Subcutaneous adipose tissue (tissue), 4 donors: ENCODE data around the gene CORO6. TPM values are rescaled to one million over a fixed set of nuclear protein-coding genes. Genes with fewer than 3 reads are reported as not detected.

Source experiments
- total RNA-seq, 4 donors: library from RNA; depleted of rRNA; stranded (reverse); fragments of >200 nt; gene quantifications; one replicate each; pipeline ENCODE4 v1.1.0, GENCODE V29; 2016
- TF ChIP-seq, protein P1 (sequence below): fragments of 450-650 bp; IDR thresholded peaks from one replicate; pipeline ENCODE4 v1.5.1; 2016; ENCODE audit warnings: low read depth, mild to moderate bottlenecking, control low read depth, antibody characterized with exemption, moderate library complexity

CORO6 gene
- total RNA-seq, 4 donors from 2014 or later: 9.3 to 39.6 (median 32.4) TPM

DNA sequence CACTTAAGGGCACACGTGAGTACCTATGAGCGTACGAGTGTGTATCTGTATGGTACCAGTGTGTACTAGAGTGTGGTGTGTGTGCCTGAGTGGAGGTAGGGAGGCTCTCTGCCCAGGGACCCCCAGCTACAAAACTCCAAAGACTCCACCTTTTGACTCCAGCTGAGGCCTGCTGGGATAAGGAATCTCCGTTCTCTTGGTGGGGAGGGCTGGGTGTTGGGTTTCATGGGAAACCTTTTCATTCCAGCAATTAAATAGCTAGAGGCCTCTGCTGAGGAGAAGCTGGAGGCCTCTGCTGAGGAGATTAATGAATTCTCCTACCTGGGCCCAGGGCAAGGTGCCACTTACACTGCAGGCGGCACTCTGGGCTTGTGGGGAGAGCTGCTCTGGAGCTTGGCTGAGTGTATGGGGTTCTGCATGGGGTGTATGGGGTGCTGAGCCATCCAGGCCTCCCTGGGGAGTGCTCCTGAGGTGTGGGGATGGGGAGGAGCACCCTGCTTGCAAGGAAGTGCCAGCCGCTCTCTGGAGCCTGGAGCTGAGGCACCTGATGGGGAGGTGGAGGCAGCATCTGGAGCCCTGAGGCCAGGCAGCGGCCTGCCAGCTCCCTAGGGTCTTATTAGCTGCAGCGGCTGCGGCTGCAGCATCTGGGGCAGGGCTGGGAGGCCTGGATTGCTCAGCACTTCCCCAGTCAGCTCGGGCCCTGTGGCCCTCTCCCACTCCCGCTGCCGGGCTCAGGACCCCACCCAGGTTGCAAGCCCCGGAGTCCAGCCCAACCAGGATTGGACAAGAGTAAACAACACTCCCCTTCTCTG, 25.1 kb downstream of the CORO6 start:
- TF ChIP-seq, protein P1, sequence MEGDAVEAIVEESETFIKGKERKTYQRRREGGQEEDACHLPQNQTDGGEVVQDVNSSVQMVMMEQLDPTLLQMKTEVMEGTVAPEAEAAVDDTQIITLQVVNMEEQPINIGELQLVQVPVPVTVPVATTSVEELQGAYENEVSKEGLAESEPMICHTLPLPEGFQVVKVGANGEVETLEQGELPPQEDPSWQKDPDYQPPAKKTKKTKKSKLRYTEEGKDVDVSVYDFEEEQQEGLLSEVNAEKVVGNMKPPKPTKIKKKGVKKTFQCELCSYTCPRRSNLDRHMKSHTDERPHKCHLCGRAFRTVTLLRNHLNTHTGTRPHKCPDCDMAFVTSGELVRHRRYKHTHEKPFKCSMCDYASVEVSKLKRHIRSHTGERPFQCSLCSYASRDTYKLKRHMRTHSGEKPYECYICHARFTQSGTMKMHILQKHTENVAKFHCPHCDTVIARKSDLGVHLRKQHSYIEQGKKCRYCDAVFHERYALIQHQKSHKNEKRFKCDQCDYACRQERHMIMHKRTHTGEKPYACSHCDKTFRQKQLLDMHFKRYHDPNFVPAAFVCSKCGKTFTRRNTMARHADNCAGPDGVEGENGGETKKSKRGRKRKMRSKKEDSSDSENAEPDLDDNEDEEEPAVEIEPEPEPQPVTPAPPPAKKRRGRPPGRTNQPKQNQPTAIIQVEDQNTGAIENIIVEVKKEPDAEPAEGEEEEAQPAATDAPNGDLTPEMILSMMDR: no peak

DNA sequence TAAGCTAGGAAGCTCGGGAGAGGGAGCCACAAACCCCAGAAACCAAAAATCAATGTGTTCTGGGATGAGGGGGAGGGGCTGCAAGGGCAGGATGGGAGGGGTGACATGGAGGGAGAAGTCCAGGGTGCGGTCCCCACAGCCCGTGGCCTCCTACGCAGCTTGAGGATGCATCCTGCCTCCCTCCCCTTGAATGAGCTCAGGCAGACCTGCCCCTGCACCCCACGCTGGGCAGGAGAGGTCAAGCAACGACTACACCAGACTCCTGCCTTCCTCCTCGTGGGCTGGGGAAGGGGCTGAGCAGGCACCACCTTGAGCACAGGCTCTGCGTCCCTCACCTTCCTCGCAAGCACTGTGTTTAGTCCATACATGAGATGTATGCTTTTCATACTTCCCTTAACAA, 25.9 kb downstream of the CORO6 start:
- TF ChIP-seq, protein P1: no peak

DNA sequence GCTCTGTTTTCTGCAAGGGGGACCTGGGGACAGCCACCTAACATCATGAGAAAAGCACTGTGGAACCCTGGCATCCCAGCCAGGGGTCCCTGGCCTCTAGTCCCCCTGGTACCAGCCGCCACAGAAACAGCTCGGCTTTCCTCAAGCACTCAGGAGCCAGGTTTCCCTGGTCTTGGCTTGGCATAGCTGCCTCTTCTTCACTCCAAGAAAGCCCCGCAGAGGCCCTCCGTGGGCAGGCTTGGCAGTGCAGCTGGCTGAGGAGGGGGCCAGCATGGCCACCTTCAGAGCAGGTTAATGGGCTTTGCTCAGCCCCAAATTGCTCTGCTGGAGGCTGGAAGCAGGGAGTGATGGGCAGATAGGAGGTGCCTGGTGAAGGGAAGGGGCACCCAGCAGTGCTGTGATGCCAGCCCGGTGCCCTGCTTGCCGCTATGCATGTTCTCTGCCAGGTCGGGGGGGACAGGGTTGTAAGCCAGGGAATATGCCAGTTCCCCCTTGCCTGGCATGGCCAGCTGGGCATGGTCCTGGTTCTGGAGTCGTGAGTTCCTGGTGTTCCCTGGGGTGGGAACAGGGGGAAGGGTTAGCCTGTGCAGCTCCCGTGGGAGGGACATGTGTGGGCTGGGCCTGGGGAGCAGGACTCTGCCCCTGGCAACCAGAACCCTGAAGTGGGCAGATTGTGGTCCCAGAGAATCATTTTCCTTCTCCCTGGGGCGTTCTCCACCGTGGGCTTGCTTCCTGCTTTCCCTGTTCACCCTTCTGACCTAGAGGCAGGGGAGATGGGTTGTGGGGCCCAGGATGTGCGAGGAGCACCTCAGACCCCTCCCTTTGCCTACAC, 26.6 kb downstream of the CORO6 start:
- TF ChIP-seq, protein P1: no peak

DNA sequence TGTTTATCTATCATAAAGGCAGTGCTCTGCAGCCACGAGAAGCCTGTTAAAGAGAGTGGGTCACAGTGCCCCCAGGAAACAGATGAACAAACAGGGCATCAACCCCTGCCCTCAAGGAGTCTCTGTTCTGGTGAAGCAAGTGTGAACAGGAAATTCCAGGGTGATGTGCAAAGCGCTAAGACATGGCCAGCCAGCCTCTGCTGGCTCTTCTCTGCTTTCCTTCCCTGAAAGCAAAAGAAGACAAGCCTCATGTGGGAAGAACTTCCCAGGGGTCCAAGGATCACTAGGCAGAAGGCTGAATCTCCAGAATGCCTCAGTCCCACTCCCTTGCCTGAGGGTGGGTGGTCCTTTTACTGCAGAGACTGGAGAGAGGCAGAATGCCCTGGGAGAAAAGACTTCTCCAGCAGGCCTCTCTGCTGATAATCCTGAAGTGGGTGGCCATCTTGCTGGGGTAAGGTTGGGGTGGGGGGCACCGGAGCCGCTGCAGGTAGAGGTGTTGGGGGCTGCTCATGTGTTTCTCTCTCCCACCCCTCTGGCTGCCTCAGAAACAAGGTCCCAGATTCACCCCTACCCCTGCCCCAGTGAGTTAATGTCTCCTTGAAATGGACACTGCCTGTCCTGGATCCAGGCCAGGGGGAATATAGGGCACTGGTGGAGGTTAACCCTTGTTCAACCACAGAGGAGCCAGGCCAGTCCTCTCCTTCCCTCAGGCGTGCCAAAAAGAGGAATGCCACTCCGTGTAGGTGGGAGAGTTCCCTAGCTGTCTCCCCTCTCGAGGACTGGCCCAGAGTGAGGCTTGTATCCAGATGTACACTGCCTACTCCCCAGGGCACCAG, 27.4 kb downstream of the CORO6 start:
- TF ChIP-seq, protein P1: no peak

DNA sequence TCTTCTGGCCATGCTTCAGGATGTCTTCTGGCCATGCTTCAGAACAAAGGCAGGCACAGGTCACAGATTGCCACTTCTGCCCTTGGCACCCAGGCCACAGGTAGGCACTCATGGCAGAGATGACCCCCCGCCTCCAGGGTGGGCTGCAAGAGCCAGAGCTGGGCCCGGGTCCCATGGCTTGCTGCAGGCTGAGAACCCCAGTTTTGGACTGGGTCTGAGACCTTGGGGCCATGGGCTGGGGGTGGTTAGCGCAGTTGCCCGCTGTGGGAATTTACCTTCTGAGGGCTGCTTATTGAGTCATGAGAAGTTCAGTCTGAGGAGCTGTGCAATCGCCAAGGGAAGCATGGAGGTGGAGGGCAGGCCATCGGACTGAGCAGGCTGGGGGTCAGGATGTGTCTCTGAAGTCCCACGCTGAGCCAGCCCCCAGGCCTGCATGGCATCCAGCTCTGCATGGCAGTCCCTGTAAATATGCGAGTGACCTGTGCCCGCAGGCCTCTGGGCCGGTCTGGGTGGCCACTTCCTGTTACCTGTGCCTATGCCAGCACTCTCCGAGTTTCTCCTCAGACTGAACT, 28.1 kb downstream of the CORO6 start:
- TF ChIP-seq, protein P1: no peak

DNA sequence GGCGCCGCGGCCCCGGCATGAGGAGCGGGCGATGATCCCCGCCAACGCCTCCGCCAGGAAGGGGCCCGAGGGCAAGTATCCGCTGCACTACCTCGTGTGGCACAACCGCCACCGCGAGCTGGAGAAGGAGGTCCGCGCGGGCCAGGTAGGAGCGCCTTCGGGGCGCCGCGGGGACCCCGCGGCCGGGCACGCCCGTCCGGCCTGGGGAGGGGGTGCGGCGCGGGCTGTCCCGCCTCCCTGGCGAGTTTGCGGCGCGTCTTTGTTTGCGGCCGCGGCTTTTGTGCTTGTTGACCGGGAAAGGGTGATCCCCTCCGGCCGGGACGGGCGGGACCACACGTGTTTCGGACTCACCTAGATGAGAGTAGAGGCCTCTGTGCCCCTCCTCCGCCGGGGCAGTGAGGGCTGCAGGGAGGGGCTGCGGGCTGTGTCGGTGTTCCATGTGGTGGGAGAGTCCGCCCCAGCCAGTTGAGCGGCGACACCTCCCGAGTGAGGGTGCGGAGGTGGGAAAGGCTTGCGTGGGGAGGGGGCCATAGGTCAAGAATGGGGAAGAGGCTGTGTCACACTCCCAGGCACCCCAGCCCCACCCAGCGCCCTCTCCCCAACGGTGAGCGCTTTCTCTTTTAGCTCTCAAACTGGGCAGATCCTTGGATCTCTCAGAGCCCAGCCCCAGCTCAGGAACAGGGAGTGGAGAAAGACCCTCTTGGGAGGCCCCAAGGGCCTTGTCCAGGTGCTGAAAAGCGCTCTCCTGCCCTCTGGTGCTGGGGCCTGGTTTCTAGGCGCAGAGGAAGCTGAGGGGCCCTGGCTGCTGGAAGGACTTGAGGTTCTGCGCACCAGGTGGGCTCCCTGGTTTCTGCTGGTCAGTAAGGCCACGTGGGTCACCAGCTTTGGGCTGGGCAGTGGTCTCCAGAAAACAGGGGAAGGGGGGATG, 28.9 kb downstream of the CORO6 start:
- TF ChIP-seq, protein P1: no peak
